H9 (cell line): Measurements from ENCODE around the gene MYRIP. TPM values are rescaled to one million over a fixed set of nuclear protein-coding genes. Genes with fewer than 3 reads are reported as not detected.

Source experiments
- DNase-seq: peaks from one replicate; pipeline ENCODE4 v3.0.0-alpha.2; 2017
- H2AFZ ChIP-seq: one replicate; pipeline ENCODE4 v1.6.1; 2013; ENCODE audit warnings: mild to moderate bottlenecking, low read length, control low read depth, moderate library complexity
- H2AK5ac ChIP-seq: 2 replicates; pipeline ENCODE4 v1.6.1; 2013; ENCODE audit warnings: low read length, control low read depth, mixed read lengths; ENCODE audit not compliant: insufficient read length
- H2BK120ac ChIP-seq: one replicate; pipeline ENCODE4 v1.6.1; 2013; ENCODE audit warnings: low read depth, mild to moderate bottlenecking, low read length, control low read depth, inconsistent platforms; ENCODE audit not compliant: poor library complexity, severe bottlenecking
- H2BK12ac ChIP-seq: 2 replicates; pipeline ENCODE4 v1.6.1; 2013; ENCODE audit warnings: low read length, control low read depth, mixed read lengths, low read depth; ENCODE audit not compliant: insufficient read length
- H2BK15ac ChIP-seq: 2 replicates; pipeline ENCODE4 v1.6.1; 2013; ENCODE audit warnings: low read depth, low read length, control low read depth
- H2BK20ac ChIP-seq: one replicate; pipeline ENCODE4 v1.6.1; 2013; ENCODE audit warnings: low read depth, mild to moderate bottlenecking, low read length, control low read depth, inconsistent platforms; ENCODE audit not compliant: poor library complexity, severe bottlenecking
- H2BK5ac ChIP-seq: 2 replicates; pipeline ENCODE4 v1.6.1; 2013; ENCODE audit warnings: low read length, control low read depth, mixed read lengths; ENCODE audit not compliant: insufficient read length
- H3K14ac ChIP-seq: 2 replicates; pipeline ENCODE4 v1.6.1; 2013; ENCODE audit warnings: low read length, control low read depth; ENCODE audit not compliant: insufficient read depth
- H3K18ac ChIP-seq: 2 replicates; pipeline ENCODE4 v1.6.1; 2013; ENCODE audit warnings: low read depth, mild to moderate bottlenecking, mixed read lengths, low read length, control low read depth; ENCODE audit not compliant: insufficient read length
- H3K23ac ChIP-seq: 2 replicates; pipeline ENCODE4 v1.6.1; 2013; ENCODE audit warnings: low read length, control low read depth, mixed read lengths, low read depth; ENCODE audit not compliant: insufficient read length
- H3K23me2 ChIP-seq: 2 replicates; pipeline ENCODE4 v1.6.1; 2013; ENCODE audit warnings: low read depth, mild to moderate bottlenecking, mixed read lengths, low read length, control low read depth; ENCODE audit not compliant: insufficient read length, poor library complexity, severe bottlenecking
- H3K27ac ChIP-seq: 2 replicates; pipeline ENCODE4 v1.5.1; 2013; ENCODE audit warnings: low read length, control low read depth, mixed read lengths, low read depth; ENCODE audit not compliant: insufficient read length
- H3K27me3 ChIP-seq: 2 replicates; pipeline ENCODE4 v1.6.1; 2013; ENCODE audit warnings: low read length, control low read depth, inconsistent platforms; ENCODE audit not compliant: insufficient read depth
- H3K4ac ChIP-seq: 2 replicates; pipeline ENCODE4 v1.6.1; 2013; ENCODE audit warnings: low read depth, mild to moderate bottlenecking, control low read depth, inconsistent platforms, low read length, moderate library complexity
- H3K4me1 ChIP-seq: 2 replicates; pipeline ENCODE4 v1.6.1; 2013; ENCODE audit warnings: low read length, control low read depth, inconsistent platforms; ENCODE audit not compliant: insufficient read depth
- H3K4me2 ChIP-seq: 2 replicates; pipeline ENCODE4 v1.6.1; 2013; ENCODE audit warnings: low read length, control low read depth, mixed read lengths; ENCODE audit not compliant: insufficient read length, insufficient read depth
- H3K56ac ChIP-seq: 2 replicates; pipeline ENCODE4 v1.6.1; 2013; ENCODE audit warnings: low read depth, mild to moderate bottlenecking, mixed read lengths, low read length, control low read depth; ENCODE audit not compliant: insufficient read length
- H3K79me1 ChIP-seq: 2 replicates; pipeline ENCODE4 v1.6.1; 2013; ENCODE audit warnings: low read depth, mild to moderate bottlenecking, moderate library complexity, low read length, control low read depth, inconsistent platforms; ENCODE audit not compliant: insufficient read depth, poor library complexity, severe bottlenecking
- H3K79me2 ChIP-seq: 2 replicates; pipeline ENCODE4 v1.6.1; 2013; ENCODE audit warnings: low read length, control low read depth, inconsistent platforms; ENCODE audit not compliant: insufficient read depth
- H3K9ac ChIP-seq: 2 replicates; pipeline ENCODE4 v1.6.1; 2013; ENCODE audit warnings: low read length, control low read depth, mixed read lengths; ENCODE audit not compliant: insufficient read length; ENCODE audit errors: extremely low read depth
- H3K9me3 ChIP-seq: one replicate; pipeline ENCODE4 v1.6.1; 2013; ENCODE audit warnings: low read depth, low read length, inconsistent platforms; ENCODE audit not compliant: control insufficient read depth
- H3T11ph ChIP-seq: one replicate; pipeline ENCODE4 v1.6.1; 2013; ENCODE audit warnings: mild to moderate bottlenecking, low read length, control low read depth, inconsistent platforms
- H4K20me1 ChIP-seq: one replicate; pipeline ENCODE4 v1.6.1; 2013; ENCODE audit not compliant: control insufficient read depth, insufficient read length, insufficient read depth
- H4K5ac ChIP-seq: 2 replicates; pipeline ENCODE4 v1.6.1; 2013; ENCODE audit warnings: low read depth, mild to moderate bottlenecking, mixed read lengths, low read length, control low read depth; ENCODE audit not compliant: insufficient read length
- H4K8ac ChIP-seq: replicated peaks from 2 replicates; pipeline ENCODE4 v1.6.1; 2013; ENCODE audit warnings: low read length, control low read depth, mixed read lengths, low read depth; ENCODE audit not compliant: insufficient read length
- H4K91ac ChIP-seq: 2 replicates; pipeline ENCODE4 v1.6.1; 2013; ENCODE audit warnings: low read depth, mild to moderate bottlenecking, moderate library complexity, mixed read lengths, low read length, control low read depth; ENCODE audit not compliant: insufficient read length
- H3K27ac Mint-ChIP-seq, 3 experiments: 2 replicates in 2 of 3; 3 replicates in 1 of 3; pipeline ENCODE4 v1.8.0; 2020 to 2021; ENCODE audit warnings: mixed read lengths in 3 of 3, mild to moderate bottlenecking in 1 of 3, moderate library complexity in 1 of 3
- H3K27me3 Mint-ChIP-seq: 2 replicates; pipeline ENCODE4 v1.8.0; 2021; ENCODE audit warnings: low read depth, mild to moderate bottlenecking, moderate library complexity, mixed read lengths
- H3K36me3 Mint-ChIP-seq, 3 experiments: 2 replicates in 2 of 3; 3 replicates in 1 of 3; pipeline ENCODE4 v1.8.0; 2020 to 2021; ENCODE audit warnings: low read depth in 3 of 3, mixed read lengths in 3 of 3; ENCODE audit not compliant: insufficient read depth in 1 of 3
- H3K4me1 Mint-ChIP-seq, 2 experiments: 2 replicates each; pipeline ENCODE4 v1.8.0; 2020; ENCODE audit warnings: mixed read lengths in 2 of 2
- H3K4me3 Mint-ChIP-seq, 2 experiments: 2 replicates in 1 of 2; 3 replicates in 1 of 2; pipeline ENCODE4 v1.8.0; 2020 to 2021; ENCODE audit warnings: mild to moderate bottlenecking in 2 of 2, mixed read lengths in 2 of 2, moderate library complexity in 1 of 2
- H3K9me3 Mint-ChIP-seq, 2 experiments: 2 replicates in 1 of 2; 3 replicates in 1 of 2; pipeline ENCODE4 v1.8.0; 2020; ENCODE audit warnings: mild to moderate bottlenecking in 2 of 2, mixed read lengths in 2 of 2, moderate library complexity in 1 of 2
- total RNA-seq: library from RNA; stranded (reverse); gene quantifications from 2 replicates; pipeline ENCODE4 v1.2.1, GENCODE V29; 2021
- TF ChIP-seq, protein P1 (sequence below): fragments of 200-600 bp; sonication (generic); conservative IDR thresholded peaks from 3 replicates; pipeline ENCODE4 v1.8.0; 2021; ENCODE audit warnings: antibody characterized with exemption, mild to moderate bottlenecking

Gene MYRIP
- total RNA-seq, 1 experiment from 2014 or later, result 1.8 TPM

DNA sequence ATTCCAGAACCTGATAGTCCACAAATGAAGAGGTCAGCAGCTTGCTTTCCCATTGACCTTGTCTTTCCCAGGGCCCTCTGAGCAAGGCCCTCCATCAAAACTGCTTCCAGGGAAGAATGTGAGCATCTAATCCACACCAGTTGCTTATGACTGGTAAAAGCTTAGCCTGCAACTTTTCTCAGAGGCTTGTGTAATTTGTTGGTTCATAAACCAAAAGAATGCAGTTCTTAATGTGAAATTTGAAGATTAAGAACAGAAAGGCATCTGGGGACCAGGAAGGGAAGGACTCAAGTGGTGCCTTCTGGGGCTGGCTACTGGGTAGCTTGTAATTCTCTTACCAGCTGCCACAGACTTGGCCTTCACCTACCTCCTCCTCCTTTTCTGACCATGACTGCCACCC lies 439.2 kb downstream of the MYRIP start:
- Histone ChIP-seq H2AK5ac (no peak overlapping the region), H3K4me1 (no peaks in the 10 kb centered on the region), H4K91ac (no peak overlapping the region), H3T11ph (no peak overlapping the region), H3K14ac (no peak overlapping the region), H3K18ac (no peak overlapping the region), H3K56ac (no peak overlapping the region), H3K79me1 (no peaks in the 10 kb centered on the region), H3K27ac (no peak overlapping the region), H2BK5ac (no peak overlapping the region), H2BK120ac (no peak overlapping the region), H4K8ac (no peak overlapping the region), H3K4ac (no peak overlapping the region), H3K79me2 (no peaks in the 10 kb centered on the region), H2BK20ac (no peak overlapping the region), H2BK12ac (no peak overlapping the region), H3K9me3 (no peaks in the 10 kb centered on the region), H3K4me2 (no peak overlapping the region), H3K23ac (no peak overlapping the region), H4K5ac (no peak overlapping the region), H4K20me1 (no peaks in the 10 kb centered on the region), H3K23me2 (no peaks in the 10 kb centered on the region), H2BK15ac (no peak overlapping the region), H2AFZ (no peak overlapping the region), H3K27me3 (no peaks in the 10 kb centered on the region), H3K9ac (no peak overlapping the region)
- H3K4me3 Mint-ChIP-seq, result no peak overlapping the region
- TF ChIP-seq, protein P1, sequence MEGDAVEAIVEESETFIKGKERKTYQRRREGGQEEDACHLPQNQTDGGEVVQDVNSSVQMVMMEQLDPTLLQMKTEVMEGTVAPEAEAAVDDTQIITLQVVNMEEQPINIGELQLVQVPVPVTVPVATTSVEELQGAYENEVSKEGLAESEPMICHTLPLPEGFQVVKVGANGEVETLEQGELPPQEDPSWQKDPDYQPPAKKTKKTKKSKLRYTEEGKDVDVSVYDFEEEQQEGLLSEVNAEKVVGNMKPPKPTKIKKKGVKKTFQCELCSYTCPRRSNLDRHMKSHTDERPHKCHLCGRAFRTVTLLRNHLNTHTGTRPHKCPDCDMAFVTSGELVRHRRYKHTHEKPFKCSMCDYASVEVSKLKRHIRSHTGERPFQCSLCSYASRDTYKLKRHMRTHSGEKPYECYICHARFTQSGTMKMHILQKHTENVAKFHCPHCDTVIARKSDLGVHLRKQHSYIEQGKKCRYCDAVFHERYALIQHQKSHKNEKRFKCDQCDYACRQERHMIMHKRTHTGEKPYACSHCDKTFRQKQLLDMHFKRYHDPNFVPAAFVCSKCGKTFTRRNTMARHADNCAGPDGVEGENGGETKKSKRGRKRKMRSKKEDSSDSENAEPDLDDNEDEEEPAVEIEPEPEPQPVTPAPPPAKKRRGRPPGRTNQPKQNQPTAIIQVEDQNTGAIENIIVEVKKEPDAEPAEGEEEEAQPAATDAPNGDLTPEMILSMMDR, result no peak
- DNase-seq, result no peak
- H3K9me3 Mint-ChIP-seq, result no peaks in the 10 kb centered on the region
- no peaks in the 10 kb centered on the region for H3K36me3 Mint-ChIP-seq
- H3K27me3 Mint-ChIP-seq, result no peaks in the 10 kb centered on the region
- no peaks in the 10 kb centered on the region for H3K4me1 Mint-ChIP-seq
- H3K27ac Mint-ChIP-seq, result no peak overlapping the region
